WI38 (cell line): Measurements from ENCODE around the gene CENPT.

Source experiments
- H3K4me3 ChIP-seq: 2 replicates; pipeline ENCODE4 v1.5.1; 2011; ENCODE audit warnings: low read depth, mild to moderate bottlenecking, control low read depth, low read length
- TF ChIP-seq, protein P1 (sequence below): IDR thresholded peaks from 2 replicates; pipeline ENCODE4 v1.5.1; 2012; ENCODE audit warnings: low read depth, mild to moderate bottlenecking, control low read depth, low read length

The CENPT gene

DNA sequence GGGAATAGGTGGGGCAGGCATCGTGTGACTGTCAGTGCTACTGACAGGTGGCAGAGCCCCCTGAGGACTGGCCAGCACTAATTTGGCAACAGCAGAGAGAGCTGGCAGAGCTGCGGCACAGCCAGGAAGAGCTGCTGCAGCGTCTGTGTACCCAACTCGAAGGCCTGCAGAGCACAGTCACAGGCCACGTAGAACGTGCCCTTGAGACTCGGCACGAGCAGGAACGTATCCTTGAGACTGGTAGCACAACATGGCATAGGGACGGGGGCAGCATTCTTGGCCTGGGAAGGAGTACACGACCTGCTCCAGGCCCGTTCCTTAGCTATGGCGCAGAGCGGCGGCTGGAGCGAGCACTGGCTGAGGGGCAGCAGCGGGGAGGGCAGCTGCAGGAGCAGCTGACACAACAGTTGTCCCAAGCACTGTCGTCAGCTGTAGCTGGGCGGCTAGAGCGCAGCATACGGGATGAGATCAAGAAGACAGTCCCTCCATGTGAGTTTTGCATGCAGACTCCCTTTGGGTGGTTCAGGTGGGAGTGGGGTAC lies 34.2 kb upstream of the CENPT start:
- TF ChIP-seq, protein P1, sequence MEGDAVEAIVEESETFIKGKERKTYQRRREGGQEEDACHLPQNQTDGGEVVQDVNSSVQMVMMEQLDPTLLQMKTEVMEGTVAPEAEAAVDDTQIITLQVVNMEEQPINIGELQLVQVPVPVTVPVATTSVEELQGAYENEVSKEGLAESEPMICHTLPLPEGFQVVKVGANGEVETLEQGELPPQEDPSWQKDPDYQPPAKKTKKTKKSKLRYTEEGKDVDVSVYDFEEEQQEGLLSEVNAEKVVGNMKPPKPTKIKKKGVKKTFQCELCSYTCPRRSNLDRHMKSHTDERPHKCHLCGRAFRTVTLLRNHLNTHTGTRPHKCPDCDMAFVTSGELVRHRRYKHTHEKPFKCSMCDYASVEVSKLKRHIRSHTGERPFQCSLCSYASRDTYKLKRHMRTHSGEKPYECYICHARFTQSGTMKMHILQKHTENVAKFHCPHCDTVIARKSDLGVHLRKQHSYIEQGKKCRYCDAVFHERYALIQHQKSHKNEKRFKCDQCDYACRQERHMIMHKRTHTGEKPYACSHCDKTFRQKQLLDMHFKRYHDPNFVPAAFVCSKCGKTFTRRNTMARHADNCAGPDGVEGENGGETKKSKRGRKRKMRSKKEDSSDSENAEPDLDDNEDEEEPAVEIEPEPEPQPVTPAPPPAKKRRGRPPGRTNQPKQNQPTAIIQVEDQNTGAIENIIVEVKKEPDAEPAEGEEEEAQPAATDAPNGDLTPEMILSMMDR = no peak

DNA sequence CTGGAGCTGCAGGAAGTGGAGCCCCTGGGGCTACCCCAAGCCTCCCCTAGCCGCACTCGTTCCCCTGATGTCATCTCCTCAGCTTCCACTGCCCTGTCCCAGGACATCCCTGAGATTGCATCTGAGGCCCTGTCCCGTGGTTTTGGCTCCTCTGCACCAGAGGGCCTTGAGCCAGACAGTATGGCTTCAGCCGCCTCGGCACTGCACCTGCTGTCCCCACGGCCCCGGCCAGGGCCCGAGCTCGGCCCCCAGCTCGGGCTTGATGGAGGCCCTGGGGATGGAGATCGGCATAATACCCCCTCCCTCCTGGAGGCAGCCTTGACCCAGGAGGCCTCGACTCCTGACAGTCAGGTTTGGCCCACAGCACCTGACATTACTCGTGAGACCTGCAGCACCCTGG lies 33.1 kb upstream of the CENPT start:
- TF ChIP-seq, protein P1 = no peak
- no peak overlapping the region for H3K4me3 ChIP-seq

More for the DNA sequence above, 34.2 kb upstream of the CENPT start:
- H3K4me3 ChIP-seq = no peak overlapping the region

DNA sequence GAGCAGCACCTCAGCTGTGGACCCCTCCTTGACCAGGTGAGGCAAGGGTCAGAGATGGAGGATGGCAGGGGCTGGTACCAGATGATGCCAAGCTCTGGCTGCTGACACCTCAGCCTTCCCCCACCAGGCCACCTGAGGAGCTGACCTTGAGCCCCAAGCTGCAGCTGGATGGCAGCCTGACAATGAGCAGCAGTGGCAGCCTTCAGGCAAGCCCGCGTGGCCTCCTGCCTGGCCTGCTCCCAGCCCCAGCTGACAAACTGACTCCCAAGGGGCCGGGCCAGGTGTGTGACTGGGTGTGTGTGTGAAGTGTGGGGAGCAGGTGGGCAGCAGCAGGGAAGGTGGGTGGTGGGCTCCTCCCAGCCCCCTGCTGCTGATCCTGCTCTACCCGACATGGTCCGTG lies 32.4 kb upstream of the CENPT start:
- no peak overlapping the region for H3K4me3 ChIP-seq

DNA sequence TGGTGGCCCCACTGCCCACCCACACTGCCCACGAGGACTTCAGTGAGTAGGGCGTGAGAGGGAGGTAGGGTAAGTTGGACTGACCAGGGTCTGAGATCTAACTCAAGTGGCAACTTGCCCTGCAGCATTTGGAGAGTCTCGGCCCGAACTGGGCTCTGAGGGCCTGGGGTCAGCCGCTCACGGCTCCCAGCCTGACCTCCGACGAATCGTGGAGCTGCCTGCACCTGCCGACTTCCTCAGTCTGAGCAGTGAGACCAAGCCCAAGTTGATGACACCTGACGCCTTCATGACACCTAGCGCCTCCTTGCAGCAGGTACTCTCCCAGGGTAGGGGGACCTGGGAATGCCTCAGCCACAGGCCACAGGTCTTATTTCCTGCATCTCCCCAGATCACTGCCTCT lies 32.0 kb upstream of the CENPT start:
- TF ChIP-seq, protein P1 = no peak
- no peak overlapping the region for H3K4me3 ChIP-seq

More for the DNA sequence above, 32.4 kb upstream of the CENPT start:
- TF ChIP-seq, protein P1 = no peak

DNA sequence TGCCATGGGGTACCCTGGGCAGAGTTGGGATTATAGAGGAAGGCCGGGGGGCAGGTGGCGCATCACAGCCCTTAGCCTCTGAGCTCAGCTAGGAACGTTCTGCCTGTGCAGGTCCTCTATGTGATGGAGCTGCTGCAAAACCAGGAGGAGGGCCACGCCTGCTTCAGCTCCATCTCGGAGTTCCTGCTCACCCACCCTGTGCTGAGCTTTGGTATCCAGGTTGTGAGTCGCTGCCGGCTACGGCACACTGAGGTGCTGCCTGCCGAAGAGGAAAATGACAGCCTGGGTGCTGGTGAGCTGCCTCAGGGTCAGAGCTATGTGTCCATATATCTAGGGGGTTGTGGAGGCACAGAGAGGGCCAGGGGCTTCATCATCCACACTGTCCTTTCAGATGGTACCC lies 31.4 kb upstream of the CENPT start:
- TF ChIP-seq, protein P1 = no peak
- H3K4me3 ChIP-seq = no peak overlapping the region

DNA sequence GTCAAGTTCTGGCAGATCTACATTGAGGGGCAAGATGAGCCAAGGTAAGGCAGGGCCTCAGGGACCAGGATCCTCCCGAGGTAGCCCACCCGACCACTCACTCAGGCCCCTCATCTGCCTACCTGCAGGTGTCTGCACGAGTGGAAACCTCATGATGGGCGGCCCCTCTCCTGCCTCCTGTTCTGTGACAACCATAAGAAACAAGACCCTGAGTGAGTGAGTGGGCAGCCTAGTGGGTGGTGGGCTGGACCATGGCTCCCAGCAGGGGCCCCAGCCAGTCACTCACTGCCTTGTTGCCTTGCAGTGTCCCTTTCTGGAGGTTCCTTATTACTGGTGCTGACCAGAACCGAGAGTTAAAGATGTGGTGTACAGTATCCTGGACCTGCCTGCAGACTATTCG lies 30.7 kb upstream of the CENPT start:
- H3K4me3 ChIP-seq = no peak overlapping the region
- TF ChIP-seq, protein P1 = no peak

DNA sequence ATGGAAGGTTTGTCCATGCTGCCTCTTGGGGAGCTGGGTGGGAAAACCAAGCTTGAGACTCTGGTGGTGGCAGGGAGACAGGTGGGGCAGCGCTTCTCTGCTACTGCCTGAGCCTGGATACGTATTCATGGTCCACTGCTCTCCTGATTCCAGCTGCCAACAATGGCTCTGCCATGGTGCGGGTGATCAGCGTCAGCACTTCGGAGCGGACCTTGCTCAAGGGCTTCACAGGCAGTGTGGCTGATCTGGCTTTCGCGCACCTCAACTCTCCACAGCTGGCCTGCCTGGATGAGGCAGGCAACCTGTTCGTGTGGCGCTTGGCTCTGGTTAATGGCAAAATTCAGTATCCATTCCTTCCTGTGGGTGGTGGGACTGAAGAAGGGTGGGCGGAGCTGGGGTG lies 29.6 kb upstream of the CENPT start:
- H3K4me3 ChIP-seq = no peak overlapping the region
- TF ChIP-seq, protein P1 = no peak
